NCI-H2029 treated with DMSO at 0.1 percent for 48 hours (cell line): Measurements from ENCODE around the gene UBE2E2.

Experiments used
- DNase-seq: peaks from one replicate; lab custom pipeline; 2025; lab: John Stamatoyannopoulos, UW

The UBE2E2 gene

DNA sequence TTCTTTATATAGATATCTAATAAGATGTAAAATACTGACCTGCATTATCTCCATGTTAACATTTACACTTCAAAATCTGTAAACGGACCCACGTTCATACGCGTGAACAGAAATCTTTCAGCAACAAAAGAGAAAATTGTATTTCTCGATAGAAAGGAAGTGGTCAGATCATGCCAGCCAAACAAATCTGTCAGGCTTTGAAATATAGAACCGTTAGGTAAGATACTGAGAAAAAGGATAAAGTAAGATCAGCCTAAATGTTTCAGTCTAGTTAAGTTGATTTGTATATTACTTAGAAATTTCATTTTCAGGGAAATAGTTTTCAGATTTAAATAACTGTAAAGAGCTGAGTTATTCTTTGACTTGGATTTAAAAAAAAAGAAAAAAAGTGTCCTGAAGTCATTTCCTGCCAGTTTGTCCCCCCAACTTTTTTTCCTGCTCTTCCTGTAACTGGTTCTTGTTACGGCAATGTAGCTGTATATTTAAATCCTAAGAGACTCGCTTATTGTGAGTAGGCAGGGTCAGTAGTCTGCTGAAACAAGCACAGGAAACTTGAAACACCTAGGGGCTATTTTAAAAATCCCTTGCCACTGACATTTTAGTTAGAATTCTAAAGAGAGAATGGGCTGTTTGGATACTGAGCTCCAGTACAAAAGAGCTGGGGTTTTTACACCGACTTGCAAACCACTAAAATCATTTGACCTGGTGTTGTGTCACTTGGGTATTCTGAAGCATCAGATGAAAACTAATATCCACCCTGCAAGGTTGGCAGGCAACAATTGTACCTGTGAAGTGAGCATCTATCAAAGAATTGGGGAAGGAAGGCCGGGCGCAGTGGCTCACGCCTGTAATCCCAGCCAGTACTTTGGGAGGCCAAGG lies 237.5 kb downstream of the UBE2E2 start:
- DNase-seq = no peak

DNA sequence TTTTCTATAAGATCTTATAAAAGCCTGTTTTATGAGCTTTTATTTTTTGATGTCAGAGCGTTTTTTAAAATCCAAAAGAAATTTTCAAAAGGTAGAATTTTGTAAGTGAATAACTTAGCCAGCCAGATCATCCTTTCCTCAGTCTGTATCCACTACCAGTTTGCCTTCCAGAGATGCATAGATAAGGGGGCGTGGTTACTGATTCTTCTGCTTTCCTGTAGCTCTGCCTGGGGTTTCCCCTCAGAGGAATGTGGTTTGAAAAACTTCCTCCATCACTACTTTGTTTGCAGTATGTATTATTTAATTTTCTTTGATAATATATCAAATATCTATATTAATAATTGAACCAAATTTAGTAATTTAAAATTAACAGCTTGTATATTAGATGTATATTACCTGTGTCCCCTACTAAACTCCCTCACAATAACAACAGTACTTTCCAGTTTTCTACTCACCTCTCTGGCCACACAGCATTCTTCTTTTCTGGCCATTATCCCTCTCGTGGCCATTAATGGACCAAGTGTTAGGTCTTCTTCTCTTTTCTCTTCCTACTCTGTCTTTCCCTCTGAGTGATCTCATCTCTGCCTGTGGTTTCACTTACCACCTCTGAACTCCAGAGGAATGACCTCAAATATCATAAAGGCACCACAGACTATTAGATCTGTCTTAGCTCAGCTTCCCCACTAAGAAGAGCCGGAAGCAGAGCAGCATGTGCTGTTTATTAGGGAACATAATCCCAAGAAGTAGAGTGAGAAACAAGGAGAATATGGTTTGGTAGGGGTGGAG lies 239.7 kb downstream of the UBE2E2 start:
- no peak for DNase-seq

DNA sequence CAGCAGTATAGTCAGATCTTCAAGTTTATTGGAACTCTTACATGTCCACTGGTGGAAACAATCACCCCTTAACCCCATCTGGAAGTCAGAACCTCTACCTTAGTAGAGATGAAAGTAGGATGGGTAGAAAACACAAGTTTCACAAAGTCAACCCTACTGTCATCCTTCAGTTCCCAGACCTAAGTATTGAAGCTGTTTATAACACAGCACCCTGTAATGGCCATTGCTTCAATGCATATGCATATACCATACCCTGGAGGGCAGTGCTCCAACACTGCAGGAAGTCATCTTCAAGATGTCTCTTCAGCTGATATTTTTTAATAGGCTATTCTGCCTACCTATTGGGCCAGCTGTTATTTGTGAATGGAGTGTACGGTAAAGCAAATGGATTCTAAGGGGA lies 241.3 kb downstream of the UBE2E2 start:
- DNase-seq = no peak

DNA sequence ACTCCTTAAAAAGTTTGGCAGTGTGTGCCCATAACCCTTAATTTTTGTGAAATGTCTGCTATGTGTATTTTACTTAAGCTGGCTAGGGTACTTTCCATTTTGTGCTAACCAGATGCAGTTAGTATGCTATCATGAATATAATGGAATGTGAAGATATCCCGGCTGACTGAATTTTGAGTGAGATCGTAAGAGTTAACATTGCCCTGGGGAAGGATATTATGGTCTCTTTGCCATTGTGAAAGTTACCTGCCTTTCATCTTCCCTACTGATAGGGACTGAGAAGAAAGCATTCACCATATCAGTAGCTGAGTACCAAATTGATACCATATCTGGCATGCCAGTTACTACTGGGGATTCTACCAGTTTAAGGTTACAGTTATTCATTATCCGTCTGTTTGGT lies 243.2 kb downstream of the UBE2E2 start:
- no peak for DNase-seq

DNA sequence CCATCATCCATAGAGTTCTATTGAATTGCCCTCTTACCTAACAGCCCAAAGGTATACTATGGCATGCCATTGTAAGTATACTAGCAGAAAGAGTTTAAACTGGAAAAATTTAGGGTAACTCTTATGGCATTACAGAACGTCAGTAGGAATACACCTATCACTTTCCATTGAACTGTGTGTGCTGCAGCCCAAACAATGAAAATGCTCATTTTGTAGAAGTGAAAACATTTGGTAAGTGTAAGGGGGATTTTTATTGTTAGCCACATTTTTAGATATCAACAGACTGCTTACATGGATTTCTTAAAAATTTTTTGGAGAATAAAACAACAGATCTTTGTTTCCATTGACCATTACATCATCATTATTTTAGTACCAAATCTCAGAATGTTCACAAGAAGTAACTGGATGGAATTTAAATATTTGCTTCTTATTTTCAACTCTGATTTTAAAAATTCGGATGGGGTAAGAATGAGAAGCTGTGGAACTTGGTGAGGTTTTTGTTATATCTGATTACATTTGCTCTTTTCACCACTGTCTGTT lies 245.9 kb downstream of the UBE2E2 start:
- DNase-seq = no peak

DNA sequence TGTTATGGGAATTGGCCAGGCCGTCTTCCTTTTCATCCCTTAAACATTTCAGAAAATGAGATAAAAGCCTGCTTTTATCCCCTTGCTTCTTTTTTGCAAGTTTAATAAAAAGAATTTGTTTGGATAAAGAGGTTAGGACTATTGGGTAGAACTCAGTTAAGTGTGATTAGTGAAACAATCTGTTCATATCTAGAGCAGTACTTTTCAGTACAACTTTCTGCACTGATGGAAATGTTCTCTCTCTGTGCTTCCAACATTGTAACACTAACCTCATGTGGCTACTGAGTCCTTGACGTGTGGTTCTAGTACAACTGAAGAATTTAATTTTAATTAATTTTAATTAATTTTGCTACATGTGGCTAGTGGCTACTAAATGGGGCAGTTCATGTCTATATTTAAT lies 246.9 kb downstream of the UBE2E2 start:
- no peak for DNase-seq

DNA sequence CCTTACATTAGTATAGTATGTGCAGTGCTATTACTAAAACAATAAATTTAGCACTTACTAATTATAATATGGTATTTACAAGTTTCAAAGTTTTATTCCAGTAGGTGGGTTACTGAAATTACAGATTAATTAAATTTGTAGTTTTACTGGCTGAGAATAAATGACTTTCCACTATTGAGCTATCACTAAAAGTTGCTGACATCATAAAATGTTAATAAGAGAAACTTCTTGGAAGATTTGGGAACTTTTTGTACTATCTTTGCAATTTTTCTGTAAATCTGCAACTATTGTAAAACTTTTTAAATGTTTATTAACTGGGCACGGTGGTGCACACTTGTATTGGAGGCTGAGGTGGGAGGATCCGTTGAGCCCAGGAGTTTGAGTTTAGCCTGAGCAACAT lies 247.7 kb downstream of the UBE2E2 start:
- DNase-seq = no peak

DNA sequence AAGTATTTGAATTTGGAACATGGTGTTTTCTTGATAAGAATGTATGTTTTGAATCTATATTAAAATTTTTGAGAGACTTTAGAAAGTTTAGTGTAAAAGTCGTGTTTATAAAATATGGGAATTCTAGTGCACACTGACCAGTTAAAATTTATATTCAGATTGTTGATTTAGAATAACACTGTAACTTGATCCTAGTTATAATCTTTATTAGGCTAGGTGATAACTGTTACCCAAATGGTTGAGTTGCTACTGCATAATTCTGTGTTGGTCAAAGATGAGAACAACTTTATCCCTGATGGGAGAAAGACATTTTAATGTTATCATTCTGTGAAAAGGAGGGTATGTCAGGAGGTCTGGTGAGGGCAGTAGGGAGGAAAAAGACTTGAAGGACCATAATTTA lies 249.3 kb downstream of the UBE2E2 start:
- DNase-seq = no peak

DNA sequence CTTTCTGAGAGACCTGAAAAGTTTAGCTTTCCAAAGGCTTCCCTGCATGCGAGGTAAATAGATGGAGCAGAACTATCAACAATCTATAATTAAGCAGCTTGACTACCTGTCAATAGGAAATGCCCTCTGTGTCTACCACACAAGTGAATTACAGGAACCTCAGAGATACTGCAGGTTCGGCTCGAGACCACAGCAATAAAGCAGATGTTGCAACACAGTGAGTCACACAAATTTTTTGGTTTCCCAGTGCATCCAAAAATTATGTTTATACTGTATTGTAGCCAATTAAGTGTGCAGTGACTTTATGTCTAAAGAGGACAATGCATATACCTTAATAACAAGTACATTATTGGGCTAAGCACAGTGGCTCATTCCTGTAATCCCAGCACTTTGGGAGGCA lies 252.0 kb downstream of the UBE2E2 start:
- DNase-seq = no peak

DNA sequence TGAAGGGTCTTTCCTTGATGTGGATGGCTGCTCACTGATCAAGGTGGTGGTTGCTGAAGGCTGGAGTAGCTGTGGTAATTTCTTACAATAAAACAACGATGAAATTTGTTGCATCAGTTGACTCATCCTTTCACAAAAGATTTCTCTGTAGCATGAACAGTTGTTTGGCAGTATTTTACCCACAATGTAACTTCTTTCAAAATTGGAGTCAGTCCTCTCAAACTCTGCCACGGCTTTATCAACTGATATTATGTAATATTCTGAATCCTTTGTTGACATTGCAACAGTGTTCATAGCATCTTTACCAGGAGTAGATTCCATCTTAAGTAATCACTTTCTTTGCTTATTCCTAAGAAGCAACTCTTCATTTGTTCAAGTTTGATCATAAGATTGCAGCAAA lies 252.6 kb downstream of the UBE2E2 start:
- no peak for DNase-seq

DNA sequence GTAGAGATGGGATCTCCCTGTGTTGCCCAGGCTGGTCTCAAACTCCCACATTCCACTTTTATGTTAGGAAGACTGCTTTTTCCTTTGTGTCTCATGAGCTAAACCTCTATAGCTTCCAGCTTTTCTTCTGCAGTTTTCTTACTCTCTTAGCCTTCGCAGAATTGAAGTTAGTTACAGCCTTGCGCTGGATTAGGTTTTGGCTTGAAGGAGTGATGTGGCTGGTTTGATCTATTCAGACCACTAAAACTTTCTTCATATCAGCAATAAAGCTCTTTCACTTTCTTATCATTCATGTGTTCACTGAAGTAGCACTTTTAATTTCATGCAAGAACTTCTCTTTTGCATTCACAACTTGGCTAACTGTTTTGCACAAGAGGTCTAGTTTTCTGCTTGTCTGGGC lies 254.6 kb downstream of the UBE2E2 start:
- DNase-seq = no peak

DNA sequence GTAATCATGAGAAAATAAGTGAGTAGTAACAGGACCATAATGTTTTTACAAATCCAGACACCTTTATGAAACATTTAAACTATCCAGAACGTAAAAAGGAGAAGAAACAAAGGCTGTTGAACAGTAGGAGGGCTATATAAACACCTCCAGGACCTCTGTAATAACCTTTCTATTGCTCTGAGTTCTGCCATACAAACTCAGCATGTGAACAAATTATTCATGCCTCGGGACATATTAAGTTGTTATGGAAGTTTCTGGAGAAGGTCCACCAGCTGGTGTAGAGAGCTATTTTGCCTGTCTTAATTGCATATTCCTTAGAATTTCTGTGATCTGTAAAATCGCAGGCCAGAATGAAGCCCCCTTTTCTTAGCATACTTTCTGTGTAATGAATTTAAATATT lies 256.3 kb downstream of the UBE2E2 start:
- no peak for DNase-seq

DNA sequence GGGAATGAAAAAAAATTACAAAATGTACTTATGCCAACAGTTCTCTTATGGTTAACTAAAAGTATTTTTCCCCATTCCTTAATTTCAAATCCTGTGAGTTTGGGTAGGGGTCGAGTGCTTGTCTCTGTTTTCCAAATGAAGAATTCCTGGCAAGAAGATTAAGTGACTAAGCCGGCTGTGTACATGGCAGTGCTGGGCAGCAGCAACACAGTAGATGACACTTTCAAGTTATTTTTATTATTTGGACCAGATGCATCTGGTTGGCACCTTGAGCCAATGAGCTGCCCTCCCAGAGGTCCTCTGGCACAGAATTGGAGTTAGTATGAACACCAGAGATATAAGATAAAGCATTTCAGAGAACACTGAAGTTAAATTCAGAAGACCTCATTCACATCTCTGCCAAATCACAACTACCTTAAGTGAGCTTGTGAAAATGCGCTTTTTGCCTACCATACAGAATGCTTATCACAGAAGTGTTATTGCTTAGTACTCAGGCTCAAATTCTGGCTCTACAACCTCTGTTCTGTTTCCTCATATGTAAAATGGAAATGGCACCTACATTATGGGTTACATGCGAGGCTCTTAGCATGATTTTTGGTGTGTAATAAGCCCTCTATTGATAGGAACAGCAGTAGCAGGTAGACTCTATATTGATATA lies 256.9 kb downstream of the UBE2E2 start:
- DNase-seq = no peak

DNA sequence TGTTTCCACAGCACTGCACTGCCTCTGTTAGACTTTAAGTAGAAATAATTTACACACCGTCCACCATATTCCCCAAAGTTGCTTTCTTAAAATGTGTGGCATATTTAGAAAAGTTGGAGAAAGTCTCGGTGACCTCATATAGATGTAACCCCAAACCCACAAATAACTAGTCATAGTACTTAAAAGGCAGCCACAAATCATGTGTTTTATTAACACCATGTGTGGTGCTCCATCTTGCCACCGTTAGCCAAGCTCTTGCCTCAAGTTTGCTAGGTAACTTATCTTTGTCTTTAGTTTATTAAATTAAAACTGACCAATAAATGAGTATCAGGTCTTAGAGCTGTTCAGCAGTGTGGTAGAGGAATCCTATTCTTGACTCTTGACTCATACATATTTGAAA lies 257.9 kb downstream of the UBE2E2 start:
- DNase-seq = no peak

DNA sequence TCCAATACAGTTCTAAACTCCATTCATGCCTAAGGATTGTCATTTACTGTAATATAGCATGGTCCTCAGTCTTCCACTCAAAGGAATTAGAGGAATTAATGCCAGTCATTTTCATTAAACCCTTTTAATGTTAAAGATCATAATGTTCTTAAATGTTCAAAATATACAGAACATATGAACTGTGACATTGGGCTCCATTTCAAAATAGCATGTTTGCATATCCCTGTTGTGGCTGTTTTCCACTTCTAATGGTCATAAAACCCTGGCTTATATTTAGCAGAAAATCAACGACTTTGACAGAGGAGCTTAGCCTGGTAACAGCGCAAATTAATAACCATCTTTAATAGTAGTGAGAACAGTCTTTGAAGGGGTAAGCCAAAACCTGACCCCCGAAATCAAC lies 260.7 kb downstream of the UBE2E2 start:
- no peak for DNase-seq

DNA sequence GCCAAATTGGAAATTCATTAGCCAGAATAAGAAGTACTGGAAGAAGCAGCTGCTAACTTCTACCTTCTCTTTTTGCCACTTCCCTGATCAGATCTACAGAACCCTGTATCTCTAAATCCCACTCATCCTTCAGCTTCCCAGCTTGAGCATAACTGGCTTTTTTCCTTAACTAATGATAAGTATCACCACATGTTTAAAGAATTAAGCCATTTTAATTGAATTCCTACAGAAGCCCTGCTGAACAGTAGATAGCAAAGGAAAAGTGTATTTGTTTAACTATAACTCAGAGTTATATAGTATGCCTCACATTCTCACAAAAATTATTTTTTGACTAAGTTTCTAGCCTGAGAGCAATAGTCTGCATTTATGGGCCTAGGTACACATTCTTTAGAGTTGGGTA lies 262.4 kb downstream of the UBE2E2 start:
- DNase-seq = no peak

DNA sequence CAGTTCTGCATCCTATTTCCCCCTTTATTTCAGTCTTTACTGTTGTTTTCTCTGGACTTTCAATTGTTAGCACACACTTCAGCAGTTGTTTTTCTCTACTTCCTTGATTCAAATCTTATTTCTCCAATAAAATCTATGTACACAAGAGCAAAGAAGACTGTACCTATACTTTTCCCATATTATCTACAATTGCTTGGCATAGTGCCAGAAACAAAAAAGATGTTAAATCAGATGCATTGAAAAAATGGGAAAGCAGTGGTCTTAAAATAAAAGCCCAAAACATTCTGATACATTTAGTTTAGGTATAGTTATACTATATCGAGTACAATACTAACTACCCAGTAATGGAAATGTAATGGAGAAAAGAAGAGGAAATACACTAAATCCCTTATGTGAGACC lies 265.1 kb downstream of the UBE2E2 start:
- no peak for DNase-seq

DNA sequence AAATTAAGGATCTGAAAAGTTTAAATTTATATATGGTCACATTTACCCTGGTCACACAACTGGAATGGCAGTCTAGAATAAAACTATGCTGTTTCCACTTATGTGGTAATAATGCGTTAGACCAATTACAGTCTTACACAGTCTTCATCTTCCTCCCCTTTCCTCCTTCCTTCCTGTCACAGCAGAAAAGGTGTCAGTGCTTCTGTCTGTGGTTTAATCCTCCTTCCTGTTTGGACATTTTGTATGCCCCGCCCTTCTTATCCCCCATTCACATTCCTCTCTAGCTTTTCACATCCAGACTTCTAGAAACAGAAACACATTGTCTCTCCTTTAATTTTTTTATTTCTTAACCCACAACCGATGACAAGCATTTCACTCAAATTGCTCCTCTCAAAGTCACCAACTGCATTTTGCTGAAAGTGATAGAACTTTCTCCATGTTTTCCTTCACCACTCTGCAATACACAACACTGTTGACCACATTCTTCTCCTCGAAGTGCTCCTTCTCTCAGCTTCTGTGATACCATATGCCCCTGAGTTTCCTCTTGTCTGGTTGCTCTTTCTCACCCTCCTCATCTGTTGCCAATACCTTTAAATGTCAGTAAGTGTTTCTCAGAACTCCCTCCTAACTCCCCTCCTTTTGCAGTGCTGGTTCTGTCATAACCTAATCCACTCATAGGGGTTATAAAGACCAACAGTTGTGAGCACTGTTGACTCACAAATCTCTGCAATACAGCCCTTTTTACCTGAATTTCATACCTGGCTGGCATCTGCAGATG lies 271.6 kb downstream of the UBE2E2 start:
- no peak for DNase-seq

DNA sequence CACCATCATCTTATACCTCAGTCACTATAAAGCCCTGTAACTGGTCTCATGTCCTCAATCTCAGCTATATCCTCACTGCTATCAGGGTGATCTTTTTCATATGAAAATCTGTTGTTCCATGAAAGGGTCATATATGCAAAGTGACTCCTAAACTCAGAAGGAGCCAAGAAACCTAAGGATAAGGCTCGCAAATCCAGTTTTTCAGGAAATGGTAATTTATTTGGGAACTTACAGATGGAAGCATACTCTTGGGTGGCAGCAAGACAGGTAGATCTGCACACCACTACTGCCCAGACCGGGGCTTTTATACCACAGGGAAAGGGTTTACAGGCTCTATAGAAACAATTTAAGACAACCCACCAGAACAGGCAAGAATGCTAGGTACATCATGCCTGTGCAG lies 272.3 kb downstream of the UBE2E2 start:
- DNase-seq = no peak

DNA sequence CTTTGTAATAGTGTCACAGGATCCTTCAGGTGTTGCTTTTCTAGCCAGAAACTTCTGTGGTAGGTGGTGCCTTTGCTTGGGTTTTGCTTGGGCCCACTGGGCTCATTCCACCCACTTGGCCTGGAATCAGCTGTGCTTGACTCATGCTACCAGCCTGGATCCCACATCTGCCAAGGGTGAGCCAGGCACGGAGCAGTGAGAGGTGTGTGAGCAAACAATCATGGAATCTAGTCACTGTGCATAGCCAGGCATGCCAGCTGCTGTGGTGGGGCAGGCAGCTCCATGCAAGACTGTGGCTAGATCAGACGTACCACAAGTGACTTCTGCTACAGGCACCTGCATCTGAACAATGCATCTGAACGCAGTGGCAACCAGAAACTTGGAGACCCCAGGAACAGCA lies 275.9 kb downstream of the UBE2E2 start:
- DNase-seq = no peak

DNA sequence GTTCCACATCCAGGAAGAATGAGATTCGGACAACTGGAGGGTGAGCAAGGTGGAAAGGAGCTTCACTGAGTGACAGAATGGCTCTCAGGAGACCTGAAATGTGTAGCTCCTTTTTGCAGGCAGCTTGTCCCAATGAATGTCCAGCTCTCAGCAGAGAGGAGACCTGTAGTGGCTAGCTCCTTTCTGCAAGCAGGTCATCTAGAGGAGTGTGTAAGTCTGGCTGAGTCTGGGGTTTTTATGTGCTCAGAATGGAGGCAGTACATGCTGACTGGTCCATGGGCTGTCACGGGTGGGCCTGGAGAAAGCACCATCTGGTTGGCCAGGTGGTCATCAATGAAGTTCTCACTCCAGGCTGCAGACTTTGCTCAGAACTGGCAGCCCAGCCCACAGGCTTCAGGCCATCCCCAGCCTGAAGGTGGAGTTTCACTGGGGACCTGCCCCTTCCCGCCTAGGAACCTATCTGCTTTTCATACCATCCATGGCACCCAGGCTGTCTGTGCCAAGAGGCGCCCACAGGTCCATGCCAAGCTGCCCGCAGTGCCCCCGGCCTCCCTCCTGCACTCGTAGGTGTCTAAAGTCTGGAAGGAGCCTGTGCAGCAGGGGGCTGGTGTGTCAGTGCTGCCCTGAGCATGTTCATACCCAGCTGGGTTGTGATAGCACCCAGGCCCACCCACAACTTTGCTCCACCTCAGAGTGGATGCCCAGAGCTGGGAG lies 276.6 kb downstream of the UBE2E2 start:
- DNase-seq = no peak
